Lower leg skin (tissue), 3 donors: ENCODE measurements around the gene DPP6.
"Not testable (repeated sequence)": the region's sequence is repeated elsewhere in the genome, so short reads cannot be mapped to it uniquely, and the experiment has no call there.

Source experiments
- CTCF ChIP-seq, 3 donors: fragments of 450-650 bp; IDR thresholded peaks; one replicate each; pipeline ENCODE4 v1.5.1; 2016; ENCODE audit warnings: antibody characterized with exemption in 3 of 3, mild to moderate bottlenecking in 3 of 3, moderate library complexity in 2 of 3
- POLR2A ChIP-seq, 2 donors: fragments of 450-650 bp; IDR thresholded peaks; one replicate each; pipeline ENCODE4 v1.6.1; 2016 to 2017; ENCODE audit warnings: antibody characterized with exemption in 2 of 2, mild to moderate bottlenecking in 1 of 2, moderate library complexity in 1 of 2

- not testable (repeated sequence) for TF ChIP-seq CTCF, POLR2A (IDR thresholded peaks at IDR 0.05)
These were observed 94.5 kb downstream of the DPP6 start for GRCh38 chr7:154146707-154147038.
